Liver (tissue), 3 donors: Measurements from ENCODE around the gene CCDC40.

ENCODE experiments used
- CTCF ChIP-seq: fragments of 150-350 bp; IDR thresholded peaks from 2 replicates; pipeline ENCODE4 v1.5.1; 2017; ENCODE audit warnings: improper control_type of control experiment, low read depth, low read length; ENCODE audit not compliant: missing input control
- FOXA2 ChIP-seq: IDR thresholded peaks from 2 replicates; pipeline ENCODE4 v1.6.1; 2016; ENCODE audit warnings: antibody characterized with exemption
- GABPA ChIP-seq, 2 donors: IDR thresholded peaks in 1 of 2; conservative IDR thresholded peaks in 1 of 2; 2 replicates each; pipeline ENCODE4 v1.6.1; 2016; ENCODE audit warnings: antibody characterized with exemption in 2 of 2, mild to moderate bottlenecking in 1 of 2, moderate library complexity in 1 of 2
- JUND ChIP-seq, 2 donors: IDR thresholded peaks; 2 replicates each; pipeline ENCODE4 v1.6.1; 2016; ENCODE audit warnings: antibody characterized with exemption in 2 of 2
- MAX ChIP-seq: IDR thresholded peaks from 2 replicates; pipeline ENCODE4 v1.6.1; 2016; ENCODE audit warnings: antibody characterized with exemption
- RAD21 ChIP-seq, 2 donors: IDR thresholded peaks; 2 replicates each; pipeline ENCODE4 v1.6.1; 2016; ENCODE audit warnings: antibody characterized with exemption in 2 of 2, mild to moderate bottlenecking in 2 of 2
- REST ChIP-seq: IDR thresholded peaks from 2 replicates; pipeline ENCODE4 v1.6.1; 2016; ENCODE audit warnings: antibody characterized with exemption, mild to moderate bottlenecking
- SP1 ChIP-seq: IDR thresholded peaks from 2 replicates; pipeline ENCODE4 v1.6.1; 2018; ENCODE audit warnings: antibody characterized with exemption, mild to moderate bottlenecking
- TAF1 ChIP-seq: conservative IDR thresholded peaks from 2 replicates; pipeline ENCODE4 v1.6.1; 2016; ENCODE audit warnings: antibody characterized with exemption, mild to moderate bottlenecking
- TF ChIP-seq, protein P1 (sequence below): IDR thresholded peaks from 2 replicates; pipeline ENCODE4 v1.6.1; 2016; ENCODE audit warnings: antibody characterized with exemption
- donor health status: healthy.
- donor health status: healthy.

- TF ChIP-seq GABPA (IDR thresholded peaks at IDR 0.05 in 1 of 2, conservative IDR thresholded peaks at IDR 0.05 in 1 of 2): no peak
- TF ChIP-seq CTCF: no peak
- no peak for TF ChIP-seq FOXA2
- TF ChIP-seq REST: no peak
- no peak for TF ChIP-seq SP1
- TF ChIP-seq JUND (IDR thresholded peaks at IDR 0.05): no peak
- TF ChIP-seq MAX: no peak
- no peak for TF ChIP-seq RAD21 (IDR thresholded peaks at IDR 0.05)
- no peak for TF ChIP-seq TAF1
- TF ChIP-seq, protein P1, sequence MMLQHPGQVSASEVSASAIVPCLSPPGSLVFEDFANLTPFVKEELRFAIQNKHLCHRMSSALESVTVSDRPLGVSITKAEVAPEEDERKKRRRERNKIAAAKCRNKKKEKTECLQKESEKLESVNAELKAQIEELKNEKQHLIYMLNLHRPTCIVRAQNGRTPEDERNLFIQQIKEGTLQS: no peak
Observed at GRCh38 chr17:80011989-80012555, 24.4 kb upstream of the CCDC40 start.
